HL-60 (cell line): ENCODE results near the gene GCNT2.

Experiments
- DNase-seq, 2 experiments: peaks; one replicate each; pipeline ENCODE4 v3.0.0-alpha.2; 2010 to 2020; ENCODE audit warnings: low read depth in 1 of 2, low spot score in 1 of 2
- H3K27ac ChIP-seq: fragments of 250-450 bp; sonication (Bioruptor Pico); replicated peaks from 2 replicates; pipeline ENCODE4 v1.5.1; 2020; ENCODE audit warnings: mild to moderate bottlenecking, moderate library complexity
- H3K27me3 ChIP-seq: fragments of 250-450 bp; sonication (Bioruptor Pico); 2 replicates; pipeline ENCODE4 v1.5.1; 2021; ENCODE audit warnings: mild to moderate bottlenecking, moderate library complexity; ENCODE audit not compliant: insufficient read depth, poor library complexity, severe bottlenecking
- H3K4me3 ChIP-seq: replicated peaks from 2 replicates; pipeline ENCODE4 v1.5.1; 2011; ENCODE audit warnings: mild to moderate bottlenecking, control low read depth, low read length; ENCODE audit not compliant: insufficient read depth
- CTCF ChIP-seq: IDR thresholded peaks from one replicate; pipeline ENCODE4 v1.5.1; 2011; ENCODE audit warnings: low read length, control low read depth, inconsistent platforms; ENCODE audit not compliant: insufficient read depth
- GABPA ChIP-seq: IDR thresholded peaks from 2 replicates; pipeline ENCODE4 v1.6.1; 2012; ENCODE audit warnings: low read depth
- POLR2AphosphoS5 ChIP-seq: IDR thresholded peaks from 2 replicates; pipeline ENCODE4 v1.6.1; 2012; ENCODE audit warnings: low read depth
- REST ChIP-seq: IDR thresholded peaks from 2 replicates; pipeline ENCODE4 v1.6.1; 2012; ENCODE audit warnings: low read depth; ENCODE audit not compliant: insufficient replicate concordance
- SPI1 ChIP-seq: IDR thresholded peaks from 2 replicates; pipeline ENCODE4 v1.6.1; 2012; ENCODE audit warnings: low read depth, mild to moderate bottlenecking, borderline replicate concordance

The GCNT2 gene

GRCh38 chr6:10556589-10556988, 35.4 kb downstream of the GCNT2 start:
- Histone ChIP-seq H3K27ac (no peak overlapping the region), H3K27me3 (no peaks in the 10 kb centered on the region), H3K4me3 (no peak overlapping the region)
- no peak for TF ChIP-seq POLR2AphosphoS5
- DNase-seq: no peak

GRCh38 chr6:10556992-10557391, 35.8 kb downstream of the GCNT2 start:
- Histone ChIP-seq H3K27me3 (no peaks in the 10 kb centered on the region), H3K27ac (no peak overlapping the region), H3K4me3 (no peak overlapping the region)
- TF ChIP-seq SPI1 (no peak), POLR2AphosphoS5 (no peak), GABPA (no peak), REST (no peak), CTCF (no peak)
- no peak for DNase-seq

- H3K27me3 ChIP-seq: no peaks in the 10 kb centered on the region
- TF ChIP-seq POLR2AphosphoS5 (no peak), GABPA (no peak), SPI1 (no peak), CTCF (no peak), REST (no peak)
- DNase-seq: no peak
- no peak overlapping the region for H3K27ac ChIP-seq
- H3K4me3 ChIP-seq: no peak overlapping the region
Observed at GRCh38 chr6:10557913-10558312, 36.8 kb downstream of the GCNT2 start.

- no peak for DNase-seq
- Histone ChIP-seq H3K27ac (no peak overlapping the region), H3K4me3 (no peak overlapping the region), H3K27me3 (no peaks in the 10 kb centered on the region)
- no peak for TF ChIP-seq SPI1
- TF ChIP-seq POLR2AphosphoS5: no peak
- TF ChIP-seq REST: no peak
Observed at GRCh38 chr6:10558565-10558964, 37.4 kb downstream of the GCNT2 start.
